Adrenal gland (tissue), 5 donors: ENCODE measurements around the gene THSD7A.

Experiments
- CTCF ChIP-seq, 6 experiments: fragments of 450-650 bp in 4 of 6; fragments of 200-600 bp in 2 of 6; sonication (generic) in 1 of 6; IDR thresholded peaks; 1 replicate in 5 of 6; 2 replicates in 1 of 6; pipeline versions ENCODE4 v1.5.1 to v1.8.0; 2016 to 2021; ENCODE audit warnings: antibody characterized with exemption in 6 of 6, mild to moderate bottlenecking in 2 of 6, moderate library complexity in 1 of 6
- POLR2A ChIP-seq, 2 donors: fragments of 450-650 bp; IDR thresholded peaks; one replicate each; pipeline ENCODE4 v1.6.1; 2017; ENCODE audit warnings: antibody characterized with exemption in 2 of 2, mild to moderate bottlenecking in 2 of 2, moderate library complexity in 1 of 2
- donor health status: DM: no; HTN: no; CAD: no.

GRCh38 chr7:11750191-11750590 lies 81.8 kb downstream of the THSD7A start:
- TF ChIP-seq CTCF (IDR thresholded peaks at IDR 0.05) (no peak), POLR2A (IDR thresholded peaks at IDR 0.05) (no peak)
